ENCODE data around the gene PTPN4. TPM values are rescaled to one million over a fixed set of nuclear protein-coding genes. Genes with fewer than 3 reads are reported as not detected.

PTPN4 gene
- polyA plus RNA-seq, 3 donors, result 5.5 to 6.7 (median 5.7) TPM

DNA sequence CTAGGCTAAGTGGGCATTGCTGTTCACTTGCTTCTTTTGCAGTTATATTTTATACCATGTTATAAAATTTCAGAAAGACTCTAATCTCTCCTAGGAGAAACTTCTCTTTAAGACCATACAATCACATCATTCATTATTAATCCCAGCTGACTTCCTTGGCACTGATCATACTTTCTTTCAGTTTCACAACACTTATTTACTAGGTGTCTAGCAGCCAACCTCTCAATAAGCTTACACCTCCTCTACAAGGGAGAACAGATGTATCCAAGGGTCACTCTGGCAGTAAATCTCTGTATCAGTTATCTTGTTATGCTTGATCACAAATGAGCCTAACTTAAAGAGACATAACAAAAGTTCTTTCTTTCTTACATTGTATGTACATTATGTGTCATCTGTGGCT is 183.3 kb downstream of the PTPN4 start:
- no peaks in the 10 kb centered on the region for H4K20me1 ChIP-seq (ENCODE audit: insufficient read depth, low read length)
- TF ChIP-seq CTCF (IDR thresholded peaks at IDR 0.05), result no peak
- H3K27ac ChIP-seq (ENCODE audit: low read depth in 1 of 2, low read length in 2 of 2), result no peak overlapping the region
- H3K9ac ChIP-seq (ENCODE audit: insufficient read depth, low read length, poor library complexity, severe bottlenecking), result no peak overlapping the region
- no peak for DNase-seq
- H3K27me3 ChIP-seq (ENCODE audit: control insufficient read depth in 2 of 2, insufficient read depth in 2 of 2, low read length in 2 of 2), result no peaks in the 10 kb centered on the region
- H3K4me1 Mint-ChIP-seq, result no peaks in the 10 kb centered on the region
- H3K36me3 ChIP-seq (replicated peaks in 1 of 2; ENCODE audit: control insufficient read depth in 1 of 2, insufficient read depth in 2 of 2, low read length in 2 of 2), result no peaks in the 10 kb centered on the region
- no peak overlapping the region for H3K4me3 ChIP-seq (replicated peaks in 1 of 3; ENCODE audit: low read depth in 2 of 3, low read length in 3 of 3)
- H2AFZ ChIP-seq (ENCODE audit: insufficient read depth, low read depth, low read length, poor library complexity, severe bottlenecking), result no peak overlapping the region
- H3K4me1 ChIP-seq (ENCODE audit: control insufficient read depth in 1 of 2, insufficient read depth in 2 of 2, low read length in 2 of 2), result no peaks in the 10 kb centered on the region
- no peaks in the 10 kb centered on the region for H3K9me3 Mint-ChIP-seq
- no peaks in the 10 kb centered on the region for H3K79me2 ChIP-seq (ENCODE audit: insufficient read depth, low read length)
- intact Hi-C loops (cut with micrococcal nuclease), result no loop called here
- no peak overlapping the region for H3K27ac Mint-ChIP-seq
- no peak overlapping the region for H3K4me2 ChIP-seq (replicated peaks; ENCODE audit: extremely low read depth, low read length, poor library complexity, severe bottlenecking)
- no peaks in the 10 kb centered on the region for H3K9me3 ChIP-seq (replicated peaks in 1 of 2; ENCODE audit: control insufficient read depth in 1 of 2, insufficient read depth in 1 of 2, low read length in 2 of 2)
- H3K36me3 Mint-ChIP-seq, result peaks cover 9 to 16% of the 10 kb centered on the region in 2 donors
- H3K27me3 Mint-ChIP-seq (ENCODE audit: low read depth in 3 of 3), result no peaks in the 10 kb centered on the region
- H3K4me3 Mint-ChIP-seq, result no peak overlapping the region

- Histone ChIP-seq H4K20me1 (ENCODE audit: insufficient read depth, low read length) (no peaks in the 10 kb centered on the region), H3K4me3 (replicated peaks in 1 of 3; ENCODE audit: low read depth in 2 of 3, low read length in 3 of 3) (no peak overlapping the region), H3K9ac (ENCODE audit: insufficient read depth, low read length, poor library complexity, severe bottlenecking) (no peak overlapping the region), H3K27me3 (ENCODE audit: control insufficient read depth in 2 of 2, insufficient read depth in 2 of 2, low read length in 2 of 2) (no peaks in the 10 kb centered on the region), H3K4me1 (ENCODE audit: control insufficient read depth in 1 of 2, insufficient read depth in 2 of 2, low read length in 2 of 2) (no peaks in the 10 kb centered on the region), H2AFZ (ENCODE audit: insufficient read depth, low read depth, low read length, poor library complexity, severe bottlenecking) (no peak overlapping the region), H3K9me3 (replicated peaks in 1 of 2; ENCODE audit: control insufficient read depth in 1 of 2, insufficient read depth in 1 of 2, low read length in 2 of 2) (no peaks in the 10 kb centered on the region), H3K27ac (ENCODE audit: low read depth in 1 of 2, low read length in 2 of 2) (no peak overlapping the region), H3K36me3 (replicated peaks in 1 of 2; ENCODE audit: control insufficient read depth in 1 of 2, insufficient read depth in 2 of 2, low read length in 2 of 2) (peaks cover 2 to 11% of the 10 kb centered on the region in 2 donors), H3K4me2 (replicated peaks; ENCODE audit: extremely low read depth, low read length, poor library complexity, severe bottlenecking) (no peak overlapping the region), H3K79me2 (ENCODE audit: insufficient read depth, low read length) (no peaks in the 10 kb centered on the region)
- intact Hi-C loops (cut with micrococcal nuclease), result no loop called here
- peaks cover 2% of the 10 kb centered on the region for H3K4me1 Mint-ChIP-seq
- TF ChIP-seq CTCF (IDR thresholded peaks at IDR 0.05), result no peak
- no peak for DNase-seq
- H3K4me3 Mint-ChIP-seq, result no peak overlapping the region
- H3K27me3 Mint-ChIP-seq (ENCODE audit: low read depth in 3 of 3), result no peaks in the 10 kb centered on the region
- H3K36me3 Mint-ChIP-seq, result peaks cover 20 to 22% of the 10 kb centered on the region in 2 donors
- H3K9me3 Mint-ChIP-seq, result no peaks in the 10 kb centered on the region
- no CpG with 5 or more reads among the region's 1 CpG for WGBS (ENCODE audit: insufficient coverage)
- H3K27ac Mint-ChIP-seq, result no peak overlapping the region
Measured at GRCh38 chr2:119947535-119947934, 187.8 kb downstream of the PTPN4 start.

Data from CD14-positive monocyte (primary cell).